ENCODE measurements around the gene ETS2.
"Not testable (repeated sequence)": the region's sequence is repeated elsewhere in the genome, so short reads cannot be mapped to it uniquely, and the experiment has no call there.

The ETS2 gene

DNA sequence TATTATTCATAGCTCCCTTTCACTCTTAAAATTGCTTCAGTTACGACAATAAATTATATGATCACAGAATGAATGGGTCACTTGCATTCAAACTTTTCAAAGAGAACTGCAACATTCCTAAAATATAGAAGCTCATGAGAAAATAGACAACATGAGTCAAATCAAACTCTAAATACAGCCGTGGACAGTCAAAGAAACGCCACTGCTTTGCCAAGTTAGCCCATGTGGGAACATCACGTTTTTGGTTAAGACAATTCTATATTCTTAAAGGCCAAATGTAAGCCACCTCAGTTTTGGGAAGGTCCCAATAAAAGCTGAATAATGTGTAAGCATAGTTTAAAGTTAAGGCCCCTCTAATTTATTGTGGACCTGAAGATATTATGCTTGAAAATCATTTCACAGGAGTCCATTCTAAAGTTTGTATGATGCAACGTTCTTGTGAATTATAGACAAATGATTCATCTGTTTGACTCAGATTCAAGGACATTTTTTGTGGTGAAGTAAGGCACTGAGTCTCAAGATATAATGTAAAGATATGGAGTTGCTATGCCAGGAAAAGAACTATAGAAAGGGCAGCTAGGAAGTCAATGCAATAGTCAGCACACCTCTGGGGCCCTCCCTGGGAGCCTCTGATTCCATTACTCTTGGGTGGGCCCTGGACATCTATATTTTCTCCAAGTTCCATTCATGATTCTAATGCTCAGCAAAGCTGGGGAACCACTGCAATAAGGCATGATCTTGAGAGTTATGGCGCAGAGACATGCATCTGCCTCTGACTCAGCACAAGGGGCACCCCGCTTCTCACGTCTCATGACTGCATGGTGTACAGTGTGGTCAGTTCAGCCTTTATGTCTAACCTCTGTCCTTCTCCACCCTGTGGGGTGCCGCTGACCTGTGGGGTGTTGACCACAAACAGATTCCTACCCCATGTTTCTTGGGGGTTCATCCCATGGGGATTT, 33.9 kb downstream of the ETS2 start:
- DNase-seq (ENCODE audit: low read depth) = no peak

DNA sequence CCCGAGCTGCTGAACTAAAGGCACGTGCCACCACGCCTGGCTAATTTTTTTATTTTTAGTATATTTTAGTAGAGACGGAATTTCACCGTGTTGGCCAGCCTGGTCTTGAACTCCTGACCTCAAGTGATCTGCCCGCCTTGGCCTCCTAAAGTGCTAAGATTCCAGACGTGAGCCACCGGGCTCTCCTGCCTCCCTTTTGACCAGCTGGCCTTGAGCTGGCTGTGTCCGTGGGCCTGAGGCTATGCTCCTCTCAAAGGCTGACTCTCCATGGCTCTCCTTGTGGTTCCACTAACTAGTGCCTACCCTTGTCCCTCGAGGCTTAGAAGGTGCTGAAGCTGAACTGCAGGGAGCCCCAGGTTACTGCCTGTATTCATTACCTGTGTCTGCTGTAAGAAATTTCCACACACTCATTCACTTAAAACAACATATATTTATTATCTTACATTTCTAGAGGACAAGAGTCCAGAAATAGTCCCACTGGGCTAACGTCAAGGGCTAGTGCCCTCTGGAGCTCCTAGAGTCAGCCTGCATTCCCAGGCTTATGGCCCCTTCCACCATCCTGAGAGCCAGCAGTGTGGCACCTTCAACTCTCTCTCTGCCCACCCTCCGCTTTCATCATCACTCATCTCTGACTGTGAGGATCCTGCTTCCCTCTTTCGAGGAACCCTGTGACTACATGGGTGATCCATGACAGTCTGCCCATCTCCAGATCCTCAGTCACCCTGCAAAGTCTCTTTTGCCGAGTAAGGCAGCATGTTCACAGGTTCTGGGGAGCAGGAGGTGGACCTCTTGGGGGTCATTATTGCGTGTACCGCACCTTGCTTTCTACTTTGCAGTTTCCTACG, 34.9 kb downstream of the ETS2 start:
- DNase-seq (ENCODE audit: low read depth) = no peak

DNA sequence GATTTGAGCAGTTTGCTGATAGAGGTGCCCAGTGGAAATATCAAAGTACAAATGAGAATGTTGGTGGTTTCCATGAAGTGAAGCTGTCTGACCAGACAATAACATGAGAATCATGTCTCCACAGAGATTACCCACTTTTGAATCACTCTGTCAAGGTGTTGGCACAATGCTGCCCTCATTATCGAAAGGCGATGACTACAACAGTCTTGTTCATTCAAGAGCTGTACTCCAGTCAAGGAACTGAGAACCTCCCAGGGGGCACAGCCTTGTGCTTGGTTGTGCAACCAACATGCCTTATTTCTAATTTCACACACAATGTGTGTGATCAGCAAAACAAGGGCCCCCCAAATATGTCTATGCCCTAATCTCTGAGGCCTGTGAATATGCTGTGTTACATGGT, 35.7 kb downstream of the ETS2 start:
- DNase-seq (ENCODE audit: low read depth) = no peak

DNA sequence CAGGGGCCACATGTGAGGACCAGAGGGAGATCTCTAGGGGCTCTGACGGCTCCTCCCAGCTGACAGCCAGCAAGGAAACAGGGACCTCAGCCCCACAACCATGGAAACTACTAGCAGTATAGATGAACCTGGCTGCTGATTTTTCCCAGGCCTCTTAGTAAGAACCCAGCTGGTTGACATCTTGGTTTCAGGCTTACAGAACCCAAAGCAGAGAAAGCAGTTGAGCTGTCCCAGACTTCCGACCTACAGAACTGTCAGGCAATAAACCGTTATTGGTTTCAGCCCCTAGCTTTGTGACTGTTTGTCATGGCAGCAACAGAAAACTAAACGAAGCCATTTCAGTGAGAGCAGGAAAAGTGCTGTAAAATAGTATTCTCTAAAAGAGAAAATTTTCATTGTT, 36.4 kb downstream of the ETS2 start:
- no peak for DNase-seq (ENCODE audit: low read depth)

DNA sequence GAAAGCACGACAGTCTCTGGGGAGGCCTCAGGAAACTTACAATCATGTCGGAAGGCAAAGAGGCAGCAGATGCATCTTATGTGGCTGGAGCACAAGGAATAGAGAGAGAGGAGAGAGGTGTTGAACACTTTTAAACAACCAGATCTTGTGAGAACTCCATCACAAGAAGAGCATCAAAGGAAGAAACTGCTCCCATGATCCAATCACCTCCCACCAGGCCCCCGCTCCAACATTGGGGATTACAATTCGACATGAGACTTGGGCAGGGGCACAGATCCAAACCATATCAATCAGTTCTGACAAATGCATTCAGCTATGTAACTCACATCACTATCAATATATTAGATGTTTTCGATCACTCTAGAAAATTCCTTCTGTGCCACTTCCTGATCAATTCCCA, 37.6 kb downstream of the ETS2 start:
- no peak for DNase-seq (ENCODE audit: low read depth)

DNA sequence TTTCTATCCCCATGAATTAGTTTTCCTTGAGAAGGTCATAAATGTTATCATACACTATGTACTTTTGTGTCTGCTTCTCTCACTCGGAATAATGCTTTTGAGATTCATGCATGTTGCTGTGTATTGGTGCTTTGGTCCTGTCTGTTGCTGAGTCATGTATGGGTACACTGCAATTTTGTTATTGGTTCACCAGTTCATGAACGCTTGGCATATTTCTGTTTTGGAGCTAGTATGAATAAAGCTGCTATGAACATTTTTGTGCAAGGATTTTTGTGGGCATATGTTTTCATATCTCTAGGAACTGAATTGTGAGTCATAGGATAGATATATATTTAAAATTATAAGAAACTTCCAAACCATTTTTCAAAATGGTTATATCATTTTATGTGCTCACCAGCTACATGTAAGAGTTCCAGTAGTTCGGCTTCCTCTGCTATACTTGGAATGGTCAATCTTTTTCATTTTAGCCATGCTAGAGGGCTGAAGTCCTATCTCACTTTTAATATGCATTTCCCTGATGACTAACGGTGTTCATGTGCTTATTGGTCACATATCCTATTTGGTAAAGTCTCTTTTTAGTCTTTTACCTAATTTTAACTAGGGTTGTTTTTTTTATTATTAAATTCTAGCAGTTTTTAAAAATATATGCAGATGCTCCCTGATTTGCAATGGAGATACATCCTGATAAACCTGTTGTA, 38.2 kb downstream of the ETS2 start:
- no peak for DNase-seq (ENCODE audit: low read depth)

DNA sequence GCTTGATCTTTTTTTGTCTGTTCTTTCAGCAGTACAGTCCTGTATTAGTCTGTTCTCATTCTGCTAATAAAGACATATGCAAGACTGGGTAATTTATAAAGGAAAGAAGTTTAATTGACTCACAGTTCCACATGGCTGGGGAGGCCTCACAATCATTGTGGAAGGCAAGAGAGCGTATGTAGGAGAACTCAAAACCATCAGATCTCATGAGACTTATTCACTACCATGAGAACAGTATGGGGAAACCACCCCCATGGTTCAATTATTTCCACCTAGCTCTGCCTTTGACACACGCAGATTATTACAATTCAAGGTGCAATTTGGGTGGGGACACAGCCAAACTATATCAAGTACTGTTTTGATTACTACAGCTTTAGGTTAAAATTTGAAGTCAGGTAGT, 39.6 kb downstream of the ETS2 start:
- not testable (repeated sequence) for DNase-seq (ENCODE audit: low read depth)

DNA sequence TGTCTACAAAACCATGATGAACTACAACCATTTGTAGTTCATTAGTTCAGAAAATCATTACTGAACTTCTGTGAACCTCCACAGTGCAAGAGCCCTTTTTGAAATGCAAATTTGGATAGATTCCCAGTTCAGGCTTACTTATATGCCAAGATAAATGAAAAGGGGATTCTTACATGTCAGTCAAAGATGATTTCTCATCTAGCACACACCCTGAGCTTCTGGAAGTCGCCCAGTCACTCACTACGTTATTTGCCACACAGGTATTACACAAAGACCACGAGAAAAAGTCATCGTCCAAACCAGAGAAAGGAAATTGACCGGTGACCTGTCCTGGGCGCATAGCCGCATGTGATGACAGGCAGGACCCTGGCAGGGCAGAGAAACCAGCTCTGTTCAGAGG, 41.8 kb downstream of the ETS2 start:
- no peak for DNase-seq (ENCODE audit: low read depth)

DNA sequence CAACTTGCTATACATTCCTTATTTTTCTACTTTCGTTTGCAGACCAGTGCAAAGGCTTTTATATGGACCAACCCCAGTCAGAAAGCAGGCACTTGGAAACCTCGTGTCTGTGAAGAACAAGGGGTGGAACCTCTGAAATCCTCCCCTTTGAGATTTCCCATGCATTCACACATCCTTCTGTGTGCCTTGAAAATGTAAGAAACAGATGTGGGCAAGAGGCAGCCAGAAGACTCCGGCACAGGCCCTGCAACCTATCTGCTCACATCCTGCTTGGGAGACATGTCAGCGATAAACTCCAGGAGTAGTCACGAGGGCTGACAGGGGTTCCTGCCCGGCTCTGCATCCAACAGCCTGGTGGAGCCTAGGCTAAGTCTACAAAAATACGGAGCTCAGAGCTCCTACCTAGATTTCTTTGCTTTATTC, 42.5 kb downstream of the ETS2 start:
- no peak for DNase-seq (ENCODE audit: low read depth)

DNA sequence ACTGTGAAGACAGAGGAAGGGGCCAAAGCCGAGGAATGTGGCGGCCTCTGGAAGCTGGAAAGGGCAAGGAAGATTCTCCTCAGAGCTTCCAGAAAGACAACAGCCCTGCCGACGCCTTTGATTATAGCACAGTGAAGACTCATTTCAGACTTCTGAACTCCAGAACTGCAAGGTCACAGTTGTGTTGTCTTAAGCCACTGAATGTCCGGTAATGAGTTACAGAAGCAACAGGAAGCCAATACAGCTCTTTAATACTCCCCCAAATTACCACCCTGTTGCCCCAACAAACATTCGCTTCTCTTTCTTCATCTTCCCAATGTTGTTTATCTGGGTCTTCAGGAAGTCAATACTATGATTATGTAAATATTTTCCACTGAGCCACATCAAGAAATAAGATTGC, 44.0 kb downstream of the ETS2 start:
- DNase-seq (ENCODE audit: low read depth) = no peak

DNA sequence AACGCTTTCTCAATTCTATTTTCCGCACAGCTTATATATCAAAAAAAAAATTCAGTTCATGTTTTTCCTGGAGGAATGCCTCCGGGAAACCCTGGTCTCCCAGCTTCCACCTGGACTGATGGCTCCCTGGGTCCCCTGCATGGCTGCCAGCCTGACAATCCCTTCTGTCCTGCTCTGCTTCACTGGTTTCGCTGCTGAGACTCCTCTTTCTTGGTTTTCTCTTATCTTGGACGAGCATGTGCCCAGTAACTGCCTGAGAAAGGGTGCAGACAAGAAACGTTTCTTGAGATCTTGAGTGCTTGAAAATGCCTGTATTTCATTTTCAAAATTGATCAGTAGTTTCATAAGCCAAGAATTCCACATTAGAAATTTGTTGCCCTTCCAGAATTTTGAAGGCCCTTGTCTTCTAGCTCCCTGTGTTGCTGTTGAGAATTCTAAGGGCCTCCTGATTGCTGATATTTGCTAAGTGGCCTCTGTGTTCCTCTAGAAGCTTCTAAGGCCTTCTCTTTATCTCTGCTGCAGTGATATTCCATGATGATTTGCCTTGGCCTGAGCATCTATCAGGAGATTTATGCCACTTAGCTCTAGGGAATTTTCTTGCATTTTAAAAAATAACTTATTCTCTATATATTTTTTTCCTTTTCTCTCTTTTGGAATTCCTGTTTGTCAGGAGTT, 44.7 kb downstream of the ETS2 start:
- DNase-seq (ENCODE audit: low read depth) = no peak

DNA sequence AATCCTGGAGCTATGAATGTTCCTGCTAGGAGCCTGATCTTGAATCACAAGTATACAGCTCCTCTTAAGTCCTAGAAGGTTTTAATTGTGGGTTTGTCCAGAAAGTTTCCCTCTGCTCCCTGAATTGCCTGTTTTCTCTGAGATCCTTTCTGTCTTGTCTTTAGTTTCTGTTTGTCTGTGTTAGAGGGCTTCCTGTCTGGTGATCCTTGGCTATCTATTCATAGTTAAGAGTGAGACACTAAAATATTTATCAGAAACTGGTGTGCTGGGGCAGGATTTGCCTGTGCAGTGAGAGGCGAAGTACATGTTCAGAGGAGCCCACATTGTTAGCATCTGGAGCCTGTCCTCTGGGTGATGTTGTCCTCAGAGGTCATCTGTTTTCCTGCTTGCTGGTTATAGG, 45.4 kb downstream of the ETS2 start:
- no peak for DNase-seq (ENCODE audit: low read depth)

DNA sequence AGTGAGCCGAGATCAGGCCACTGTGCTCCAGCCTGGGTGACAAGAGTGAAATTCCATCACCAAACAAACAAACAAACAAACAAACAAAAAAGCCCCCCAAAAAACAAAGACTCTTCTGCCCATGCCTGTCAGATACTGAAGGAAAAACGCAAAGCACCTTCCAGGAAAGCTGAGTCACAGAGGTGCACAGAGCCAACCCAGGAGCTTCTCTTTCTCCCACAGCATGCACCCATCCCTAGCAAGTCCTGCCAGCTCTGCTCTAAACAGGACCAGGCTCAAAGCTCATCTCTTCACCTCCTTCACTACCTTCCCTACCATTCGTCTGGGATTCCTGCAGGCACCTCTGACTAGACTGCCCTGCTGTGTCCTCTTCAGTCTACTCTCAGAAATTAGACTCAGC, 46.5 kb downstream of the ETS2 start:
- no peak for DNase-seq (ENCODE audit: low read depth)

DNA sequence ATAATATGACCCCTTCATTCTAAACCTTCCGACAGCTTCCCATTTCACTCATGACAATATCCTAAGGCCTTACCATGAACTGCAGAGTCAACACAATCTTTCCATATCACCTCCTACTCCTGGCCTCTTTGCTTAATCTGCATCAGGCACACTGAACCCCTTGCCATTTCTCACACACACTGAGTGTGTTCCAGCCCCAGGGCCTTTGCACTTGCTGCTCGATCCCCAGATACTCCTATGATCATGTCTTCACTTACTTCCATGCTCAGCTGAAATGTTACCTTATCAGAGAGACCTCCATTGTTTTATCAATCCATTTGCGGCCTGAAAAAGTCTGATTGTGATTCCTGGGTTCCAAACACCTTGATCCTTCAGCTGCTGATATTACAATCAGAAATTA, 47.0 kb downstream of the ETS2 start:
- DNase-seq (ENCODE audit: low read depth) = no peak

DNA sequence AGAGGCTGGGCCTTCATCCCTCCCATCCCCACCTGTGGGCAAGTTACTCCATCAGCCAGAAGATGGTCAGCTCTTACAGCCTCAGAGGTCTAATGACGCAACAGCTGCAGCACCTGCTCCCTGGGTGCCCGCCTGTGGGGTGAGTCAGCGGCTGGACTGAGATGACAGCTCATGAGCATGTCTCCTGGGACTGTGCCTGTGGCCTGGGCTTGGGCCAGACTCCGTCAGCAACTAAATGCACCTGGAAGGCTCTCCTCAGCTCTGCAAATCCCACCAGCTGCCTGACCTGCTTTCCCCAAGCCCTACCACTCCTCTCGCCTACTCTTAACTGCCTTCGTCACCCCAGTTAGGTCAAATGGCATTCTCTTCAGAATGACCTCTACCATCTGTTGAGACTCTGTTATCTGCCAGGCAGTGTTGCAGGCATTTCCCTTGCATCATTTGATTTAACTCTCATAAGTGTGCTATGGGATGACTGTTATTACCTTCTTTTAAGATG, 47.7 kb downstream of the ETS2 start:
- no peak for DNase-seq (ENCODE audit: low read depth)

DNA sequence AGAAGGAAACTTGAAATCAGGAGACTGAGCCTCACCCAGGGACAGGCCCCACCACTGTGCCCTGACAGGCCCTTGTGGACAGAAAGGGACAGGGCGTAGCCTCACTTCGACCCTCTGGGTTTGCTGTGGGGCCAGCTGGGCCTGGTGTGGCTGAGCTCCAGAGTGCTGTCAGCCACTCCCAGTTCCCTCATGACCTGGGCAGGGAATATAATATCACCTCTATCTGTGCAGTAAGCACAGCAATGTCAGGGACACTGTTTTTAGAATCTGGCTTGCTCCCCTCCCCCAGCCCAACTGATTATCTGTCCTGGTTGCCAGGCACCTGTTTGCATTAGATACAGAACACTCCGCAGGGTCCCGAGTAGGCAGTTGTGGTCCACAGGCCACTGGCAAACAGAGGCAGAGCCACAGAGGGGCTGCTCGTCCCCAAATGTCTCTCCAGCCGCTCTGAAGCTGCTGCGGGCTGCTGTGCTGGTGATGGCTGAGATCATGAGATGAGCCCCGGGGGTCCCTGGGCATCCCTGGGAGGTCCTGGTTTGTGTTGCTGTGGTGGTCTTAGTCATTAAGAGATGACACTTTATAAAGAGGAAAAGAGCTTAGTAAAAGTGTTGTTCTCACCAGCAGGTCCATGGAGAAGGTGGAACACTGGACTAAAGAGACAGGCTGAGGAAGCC, 51.6 kb downstream of the ETS2 start:
- DNase-seq (ENCODE audit: low read depth) = no peak

DNA sequence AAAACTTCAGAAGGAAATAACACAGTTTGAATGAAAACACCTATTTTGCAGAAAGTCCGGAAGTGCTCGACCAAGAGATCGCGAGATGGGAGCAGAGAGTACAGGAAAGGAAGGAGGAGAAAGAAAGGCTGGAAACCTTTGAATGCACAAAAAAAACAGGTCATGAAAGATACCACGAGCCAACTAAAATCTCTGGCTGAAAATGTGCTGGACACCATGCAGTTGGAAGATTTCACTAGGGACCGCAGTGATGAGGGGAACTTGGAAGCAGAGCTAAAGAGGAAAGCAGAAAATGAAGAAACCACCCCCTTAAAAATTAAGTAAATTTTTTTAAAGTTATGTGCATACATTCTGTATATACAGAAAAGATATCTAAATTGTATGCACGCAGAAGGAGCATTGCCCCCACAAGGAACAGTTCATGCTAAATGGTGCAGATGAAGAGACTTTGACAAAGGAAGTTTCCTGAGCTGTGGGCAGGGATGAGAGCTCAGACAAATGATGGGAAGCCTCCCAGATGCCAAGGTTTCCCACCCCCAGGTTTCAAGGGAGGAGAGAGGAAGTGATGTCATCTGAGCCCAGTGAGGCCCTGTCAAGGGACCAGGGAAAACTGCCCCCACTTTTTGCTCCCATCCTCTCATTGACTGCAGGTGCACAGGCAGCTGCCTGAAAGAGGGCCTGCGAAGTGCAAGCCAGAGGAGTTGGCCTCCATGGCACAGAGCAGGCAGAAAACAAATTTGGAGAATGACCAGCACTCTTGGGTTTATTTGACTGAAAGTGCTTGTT, 52.5 kb downstream of the ETS2 start:
- DNase-seq (ENCODE audit: low read depth) = no peak

DNA sequence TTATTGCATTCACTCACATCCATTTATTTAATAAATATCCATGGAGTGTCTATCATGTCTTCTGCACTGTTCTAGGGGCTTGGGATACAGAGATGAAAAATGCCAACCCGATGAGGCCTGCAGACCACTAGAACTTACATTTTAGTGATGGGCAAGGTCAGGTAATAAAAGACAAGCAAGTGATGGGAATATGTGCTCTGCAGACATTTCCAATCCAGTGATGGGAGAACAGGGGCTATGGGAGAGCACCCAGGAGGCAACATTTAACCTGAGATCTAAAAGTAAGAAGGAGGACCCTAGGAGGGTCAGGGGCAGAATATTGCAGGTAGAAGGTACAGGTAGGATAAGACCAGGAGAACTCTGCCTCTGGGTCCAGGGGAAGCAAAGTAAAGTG, 53.1 kb downstream of the ETS2 start:
- no peak for DNase-seq (ENCODE audit: low read depth)

DNA sequence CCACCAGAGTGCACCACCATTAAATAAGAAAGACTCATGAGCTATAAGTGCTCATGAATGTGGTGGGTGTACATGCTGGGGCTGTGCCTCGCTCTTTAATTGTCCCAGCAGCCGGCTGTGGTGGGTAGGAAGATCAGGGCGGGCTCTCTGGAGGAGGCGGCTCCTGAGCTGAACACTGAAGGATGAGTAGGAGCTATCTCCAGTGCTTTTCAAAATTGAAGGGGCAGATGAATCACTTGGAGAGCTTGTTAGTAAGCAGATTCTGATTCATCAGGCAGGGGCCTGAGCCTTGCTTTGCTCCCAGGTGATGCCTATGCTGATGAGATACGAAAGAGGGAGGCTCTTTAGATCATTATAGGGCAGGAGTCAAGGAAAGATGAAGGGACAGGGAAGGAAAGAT, 54.1 kb downstream of the ETS2 start:
- DNase-seq (ENCODE audit: low read depth) = no peak

DNA sequence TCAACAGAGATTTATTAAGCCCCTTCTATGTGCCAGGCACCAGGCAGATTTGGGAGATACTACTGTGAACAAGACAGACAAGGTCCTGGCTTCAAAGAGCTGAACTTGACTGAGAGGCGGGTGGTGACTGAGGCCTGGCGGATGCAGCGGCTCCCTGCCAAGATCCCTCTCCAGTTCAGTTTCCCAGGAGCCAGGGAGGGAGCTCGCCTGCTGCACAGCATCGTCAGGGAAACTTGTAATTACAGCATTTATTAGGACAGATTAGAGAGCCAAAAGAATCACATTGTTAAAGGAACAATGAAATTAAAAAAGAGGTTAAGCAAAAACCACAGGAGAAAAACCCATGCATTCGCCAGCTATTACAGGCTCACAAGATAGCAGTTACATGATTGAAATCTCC, 55.3 kb downstream of the ETS2 start:
- DNase-seq (ENCODE audit: low read depth) = no peak
